Astrocyte of the cerebellum (primary cell): ENCODE results near the gene MEX3C.

ENCODE experiments used
- DNase-seq: peaks from one replicate; pipeline ENCODE4 v3.0.0-alpha.2; 2011; ENCODE audit warnings: low read depth
- H3K4me3 ChIP-seq: 2 replicates; pipeline ENCODE4 v1.5.1; 2011; ENCODE audit warnings: mild to moderate bottlenecking, low read depth, low read length, moderate library complexity
- in situ Hi-C: cut with HindIII; loops from 2 replicates; pipeline ENCODE4 v1.10.0; 2017; ENCODE audit warnings: low sequenced_read_pairs
- TF ChIP-seq, protein P1 (sequence below): IDR thresholded peaks from 2 replicates; pipeline ENCODE4 v1.5.1; 2012; ENCODE audit warnings: low read length, low read depth, moderate library complexity, mild to moderate bottlenecking; ENCODE audit errors: missing control alignments

The MEX3C gene

GRCh38 chr18:51162617-51163016, 34.9 kb downstream of the MEX3C start:
- in situ Hi-C loops, result no loop called here
- no peak overlapping the region for H3K4me3 ChIP-seq
- TF ChIP-seq, protein P1, sequence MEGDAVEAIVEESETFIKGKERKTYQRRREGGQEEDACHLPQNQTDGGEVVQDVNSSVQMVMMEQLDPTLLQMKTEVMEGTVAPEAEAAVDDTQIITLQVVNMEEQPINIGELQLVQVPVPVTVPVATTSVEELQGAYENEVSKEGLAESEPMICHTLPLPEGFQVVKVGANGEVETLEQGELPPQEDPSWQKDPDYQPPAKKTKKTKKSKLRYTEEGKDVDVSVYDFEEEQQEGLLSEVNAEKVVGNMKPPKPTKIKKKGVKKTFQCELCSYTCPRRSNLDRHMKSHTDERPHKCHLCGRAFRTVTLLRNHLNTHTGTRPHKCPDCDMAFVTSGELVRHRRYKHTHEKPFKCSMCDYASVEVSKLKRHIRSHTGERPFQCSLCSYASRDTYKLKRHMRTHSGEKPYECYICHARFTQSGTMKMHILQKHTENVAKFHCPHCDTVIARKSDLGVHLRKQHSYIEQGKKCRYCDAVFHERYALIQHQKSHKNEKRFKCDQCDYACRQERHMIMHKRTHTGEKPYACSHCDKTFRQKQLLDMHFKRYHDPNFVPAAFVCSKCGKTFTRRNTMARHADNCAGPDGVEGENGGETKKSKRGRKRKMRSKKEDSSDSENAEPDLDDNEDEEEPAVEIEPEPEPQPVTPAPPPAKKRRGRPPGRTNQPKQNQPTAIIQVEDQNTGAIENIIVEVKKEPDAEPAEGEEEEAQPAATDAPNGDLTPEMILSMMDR, result no peak
- DNase-seq, result no peak

GRCh38 chr18:51160646-51161045, 36.8 kb downstream of the MEX3C start:
- TF ChIP-seq, protein P1, result no peak
- in situ Hi-C loops, result no loop called here
- H3K4me3 ChIP-seq, result no peak overlapping the region
- DNase-seq, result no peak

DNA sequence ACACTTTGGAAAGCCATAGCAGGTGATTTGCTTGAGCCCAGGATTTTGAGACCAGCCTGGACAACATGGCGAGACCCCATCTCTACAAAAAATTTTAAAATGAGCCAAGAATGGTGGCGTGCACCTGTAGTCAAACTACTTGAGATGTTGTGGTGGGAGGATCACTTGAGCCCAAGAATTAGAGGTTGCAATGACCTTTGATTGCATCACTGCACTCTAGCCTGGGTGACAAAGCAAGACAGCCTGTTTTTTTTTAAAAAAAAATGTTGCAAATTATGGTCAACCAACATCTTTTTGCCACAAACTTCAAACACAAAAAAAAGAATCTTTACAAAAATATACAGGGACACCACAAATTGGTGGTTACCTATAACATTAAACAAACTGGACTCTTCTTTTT, 40.3 kb downstream of the MEX3C start:
- no peak overlapping the region for H3K4me3 ChIP-seq
- in situ Hi-C loops, result no loop called here
- no peak for DNase-seq
- TF ChIP-seq, protein P1, result no peak

- DNase-seq, result no peak
- in situ Hi-C loops, result no loop called here
- H3K4me3 ChIP-seq, result no peak overlapping the region
- TF ChIP-seq, protein P1, result no peak
Measured at GRCh38 chr18:51154431-51155063, 42.9 kb downstream of the MEX3C start.

GRCh38 chr18:51153659-51154371, 43.7 kb downstream of the MEX3C start:
- DNase-seq, result no peak
- TF ChIP-seq, protein P1, result no peak
- in situ Hi-C loops, result no loop called here
- no peak overlapping the region for H3K4me3 ChIP-seq

DNA sequence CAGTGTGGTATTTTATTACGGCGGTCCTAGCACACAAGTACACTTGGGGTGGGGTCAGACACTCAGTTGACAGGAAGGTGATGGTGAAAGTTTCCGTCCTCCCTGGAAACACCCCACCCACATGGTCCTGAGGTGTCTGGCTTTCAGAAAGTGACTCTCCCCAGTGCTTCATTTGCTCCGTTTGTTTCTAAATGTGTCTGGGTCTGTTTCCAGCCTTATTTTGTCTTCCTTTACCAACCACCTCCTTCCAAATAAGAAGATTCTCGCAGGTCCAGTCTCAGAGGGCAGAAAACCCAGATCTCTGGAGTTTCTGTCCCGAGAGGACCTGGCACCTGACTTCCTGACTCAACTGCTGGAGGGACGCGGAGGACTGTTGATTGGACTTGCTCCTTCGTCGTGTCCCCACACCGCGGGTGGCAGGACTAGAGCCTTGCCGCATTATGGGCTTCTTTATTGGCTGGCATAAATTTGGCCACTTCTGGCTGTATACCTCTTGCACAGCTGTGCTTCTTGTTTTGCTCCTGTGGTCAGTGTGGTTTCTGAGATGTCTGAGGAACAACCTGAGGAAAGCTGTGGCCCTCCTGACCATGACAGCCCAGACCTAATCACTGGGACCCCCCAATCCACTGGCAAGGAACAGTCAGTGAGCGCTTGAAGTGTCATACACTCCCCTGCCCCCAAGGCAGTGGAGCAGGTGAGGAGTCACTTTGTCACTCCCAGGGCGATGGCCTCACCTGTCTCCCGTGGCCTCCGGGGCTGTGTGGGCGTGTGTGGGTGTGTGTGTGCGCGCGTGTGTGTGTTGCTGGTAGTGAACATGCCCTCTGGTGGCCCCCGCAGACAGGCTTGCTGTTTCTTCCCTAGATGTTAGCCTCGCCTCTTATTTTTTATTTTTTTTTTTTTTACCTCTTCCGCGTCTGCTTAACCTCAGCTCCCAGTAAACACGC, 45.6 kb downstream of the MEX3C start:
- in situ Hi-C loops, result no loop called here
- DNase-seq, result no peak
- no peak overlapping the region for H3K4me3 ChIP-seq
- TF ChIP-seq, protein P1, result no peak
